GM18861 (cell line): ENCODE measurements around the gene KIF25.

Source experiments
- ATAC-seq: cut with Tn5 transposase; IDR thresholded peaks from one replicate; pipeline ENCODE4 v1.9.1; 2021; ENCODE audit not compliant: unreplicated experiment

Gene KIF25

DNA sequence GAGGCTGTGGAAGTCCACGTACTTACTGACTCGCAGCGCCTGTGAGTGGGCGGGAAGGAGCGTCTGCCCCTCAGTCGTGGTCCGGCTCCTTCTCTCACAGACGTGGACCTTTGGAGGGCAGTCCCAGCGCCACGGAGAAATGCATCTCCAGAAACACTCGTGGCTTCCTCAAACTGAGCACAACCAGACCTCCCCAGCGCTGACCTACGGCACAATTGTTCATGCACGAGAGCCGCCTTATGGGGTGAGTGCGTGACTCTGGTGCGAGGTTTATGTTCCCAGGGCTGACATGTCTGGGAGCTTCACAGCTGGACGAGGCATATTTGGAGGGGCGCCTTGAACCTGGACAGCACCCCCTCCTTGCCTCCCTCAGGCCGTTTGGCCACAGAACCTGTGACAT lies 51.8 kb downstream of the KIF25 start:
- ATAC-seq = no peak

DNA sequence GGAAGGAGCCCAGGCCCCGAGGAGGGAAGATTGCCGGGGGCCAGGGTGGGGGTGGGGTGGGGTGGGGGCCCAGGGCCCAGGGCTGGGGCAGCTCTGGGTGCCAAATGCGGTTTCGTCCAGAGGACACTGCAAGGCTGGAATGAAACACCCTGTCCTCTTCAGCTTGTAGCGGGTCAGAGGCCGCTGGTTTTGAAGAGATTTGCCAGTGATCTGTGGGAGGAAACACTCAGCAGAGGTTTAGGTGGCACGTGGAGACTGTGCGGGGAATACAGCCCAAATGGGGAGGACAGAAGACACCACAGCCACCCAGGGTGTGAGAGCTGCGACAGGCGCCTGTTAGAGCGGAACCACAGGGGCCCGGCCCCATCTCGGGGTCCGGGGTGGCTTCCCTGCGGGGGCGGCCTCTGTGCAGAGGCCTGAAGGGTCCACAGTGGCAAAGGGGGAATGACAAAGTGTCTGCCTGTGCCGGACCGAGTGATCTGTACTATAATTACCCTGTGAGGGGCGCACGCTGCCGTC lies 52.3 kb downstream of the KIF25 start:
- no peak for ATAC-seq

DNA sequence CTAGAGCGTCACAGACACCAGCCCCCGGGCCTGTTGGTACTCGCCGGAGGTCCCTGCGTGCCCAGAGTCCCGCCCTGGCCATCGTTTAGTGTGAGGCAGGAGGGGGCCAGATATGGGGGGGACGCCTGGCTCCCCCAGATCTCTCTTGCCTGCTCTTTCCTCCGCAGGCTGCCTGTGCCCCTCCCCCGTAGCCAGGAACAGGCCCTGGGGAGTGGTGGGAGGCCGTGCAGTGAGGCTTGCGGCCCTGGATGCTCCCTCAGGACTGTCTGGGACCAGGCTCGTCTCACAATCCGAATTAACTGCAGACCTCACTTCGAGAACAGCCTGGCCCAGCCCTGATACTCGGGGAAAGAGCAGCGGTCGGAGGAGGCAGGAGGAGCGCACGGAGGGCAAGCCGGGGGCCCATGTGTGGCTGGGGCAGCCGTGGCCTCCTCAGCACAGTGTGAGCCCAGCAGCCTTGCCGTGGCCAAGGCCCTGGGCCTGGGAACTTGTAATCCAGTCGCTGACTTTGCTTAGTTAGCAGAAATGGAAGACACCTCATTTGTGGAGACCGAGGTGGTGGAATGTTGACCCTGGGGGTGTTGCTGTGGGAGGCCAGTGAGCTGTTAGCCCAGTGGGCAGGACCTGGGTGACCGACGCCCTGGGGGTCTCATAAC lies 52.9 kb downstream of the KIF25 start:
- ATAC-seq = no peak

- no peak for ATAC-seq
These were observed 53.6 kb downstream of the KIF25 start for GRCh38 chr6:168050881-168051586.

DNA sequence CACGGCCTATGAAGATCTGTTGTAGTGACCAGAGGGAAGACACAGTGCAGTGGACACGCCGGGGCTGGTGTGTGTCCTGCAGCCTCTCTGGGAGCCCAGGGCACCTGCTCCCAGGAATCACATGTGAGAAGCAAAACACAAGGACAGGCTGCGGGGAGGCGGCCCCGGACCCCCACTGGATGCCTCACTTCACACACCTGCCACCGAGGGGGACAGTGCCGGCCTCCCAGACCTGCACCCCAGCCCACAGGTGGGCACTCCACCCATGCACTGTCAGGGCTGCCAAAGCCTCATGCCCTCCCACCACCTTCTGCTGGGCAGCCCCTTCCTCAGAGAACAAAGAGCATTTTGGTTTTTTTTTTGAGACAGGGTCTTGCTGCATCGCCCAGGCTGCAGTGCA lies 54.2 kb downstream of the KIF25 start:
- no peak for ATAC-seq

DNA sequence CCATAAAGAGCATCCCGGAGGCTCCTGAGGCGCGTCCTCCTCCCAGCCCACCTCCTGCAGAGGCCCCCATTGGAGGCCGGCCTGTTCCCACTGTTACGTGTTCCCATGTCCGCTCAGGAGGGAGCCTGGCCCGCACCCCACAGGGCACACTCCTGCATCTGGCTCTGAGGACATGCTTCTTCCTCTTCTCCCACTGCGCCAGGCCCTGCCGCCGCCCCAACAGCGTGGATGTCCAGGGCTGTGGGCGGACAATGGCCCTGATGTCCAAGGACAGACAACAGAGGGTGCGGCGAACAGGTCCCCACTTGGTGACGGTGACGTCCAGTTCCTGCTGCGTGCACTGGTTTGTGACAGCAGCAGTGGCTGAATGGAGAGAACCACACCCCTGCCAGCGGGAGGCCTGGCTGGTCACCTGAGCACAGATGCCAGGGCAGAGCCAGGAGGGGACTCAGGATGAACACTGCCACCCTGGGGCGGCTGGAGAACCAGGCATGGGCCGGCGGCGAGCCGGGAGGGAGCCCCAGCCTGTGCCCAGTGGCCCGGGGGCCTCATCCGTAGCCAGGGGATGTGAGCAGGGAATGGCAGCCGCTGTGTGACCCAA lies 54.9 kb downstream of the KIF25 start:
- ATAC-seq = no peak

- ATAC-seq = no peak
These were observed 55.9 kb downstream of the KIF25 start for GRCh38 chr6:168053086-168053956.

- ATAC-seq = no peak
These were observed 56.5 kb downstream of the KIF25 start for GRCh38 chr6:168053957-168054471.

GRCh38 chr6:168054765-168055560 lies 57.5 kb downstream of the KIF25 start:
- no peak for ATAC-seq

GRCh38 chr6:168055696-168056489 lies 58.4 kb downstream of the KIF25 start:
- no peak for ATAC-seq

- no peak for ATAC-seq
These were observed 59.5 kb downstream of the KIF25 start for GRCh38 chr6:168056892-168057527.

GRCh38 chr6:168057836-168058235 lies 60.4 kb downstream of the KIF25 start:
- no peak for ATAC-seq

- ATAC-seq = no peak
These were observed 61.5 kb downstream of the KIF25 start for GRCh38 chr6:168058691-168059551.

- no peak for ATAC-seq
These were observed 63.1 kb downstream of the KIF25 start for GRCh38 chr6:168060521-168060931.

DNA sequence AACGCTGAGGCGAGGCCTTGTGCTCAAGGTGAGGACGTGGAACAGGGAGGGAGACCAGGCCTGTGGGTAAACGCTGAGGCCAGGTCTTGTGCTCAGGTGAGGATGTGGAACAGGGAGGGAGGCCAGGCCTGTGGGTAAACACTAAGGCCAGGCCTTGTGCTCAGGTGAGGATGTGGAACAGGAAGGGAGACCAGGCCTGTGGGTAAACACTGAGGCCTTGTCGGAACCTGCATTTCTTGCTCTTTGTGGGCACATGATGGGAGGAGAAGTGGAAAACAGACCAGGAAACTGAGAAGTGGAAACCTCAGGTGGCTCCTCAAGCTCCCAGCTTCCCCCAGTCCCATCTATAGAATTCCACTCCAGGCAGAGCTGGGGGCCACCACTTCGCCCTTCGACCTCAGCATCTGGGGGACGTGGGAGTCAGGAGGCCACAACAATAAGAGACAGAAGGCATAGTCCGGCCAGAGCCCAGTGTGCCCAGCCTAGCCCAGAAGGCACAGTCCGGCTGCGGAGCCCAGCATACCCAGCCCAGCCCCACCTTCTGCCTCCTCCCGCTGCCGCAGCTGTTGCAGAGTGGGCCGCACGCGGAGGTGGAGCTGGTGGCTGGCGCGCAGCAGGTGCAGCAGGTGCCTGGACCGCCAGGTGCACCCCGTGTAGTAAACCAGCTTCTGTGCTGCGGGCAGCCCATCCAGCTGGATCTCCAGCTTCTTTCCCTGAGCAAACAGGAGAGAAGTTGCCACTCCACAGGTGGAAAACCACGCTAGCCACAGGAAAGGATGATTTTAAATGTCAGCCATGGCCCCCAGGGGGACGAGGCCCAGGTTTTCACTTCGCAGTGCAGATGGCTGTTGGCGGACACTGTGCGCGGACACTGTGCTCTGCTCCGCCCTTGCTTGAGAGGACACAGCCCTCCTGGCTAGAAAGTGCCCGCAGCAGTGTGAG lies 64.1 kb downstream of the KIF25 start:
- ATAC-seq = no peak

GRCh38 chr6:168062346-168063289 lies 65.1 kb downstream of the KIF25 start:
- no peak for ATAC-seq
